Hypothalamus (tissue), 51 donors: ENCODE results near the gene DNAJC15.

Experiments
- DNase-seq, 51 donors: peaks; one replicate each; lab custom pipeline; 2025; lab: John Stamatoyannopoulos, UW

DNAJC15 gene

DNA sequence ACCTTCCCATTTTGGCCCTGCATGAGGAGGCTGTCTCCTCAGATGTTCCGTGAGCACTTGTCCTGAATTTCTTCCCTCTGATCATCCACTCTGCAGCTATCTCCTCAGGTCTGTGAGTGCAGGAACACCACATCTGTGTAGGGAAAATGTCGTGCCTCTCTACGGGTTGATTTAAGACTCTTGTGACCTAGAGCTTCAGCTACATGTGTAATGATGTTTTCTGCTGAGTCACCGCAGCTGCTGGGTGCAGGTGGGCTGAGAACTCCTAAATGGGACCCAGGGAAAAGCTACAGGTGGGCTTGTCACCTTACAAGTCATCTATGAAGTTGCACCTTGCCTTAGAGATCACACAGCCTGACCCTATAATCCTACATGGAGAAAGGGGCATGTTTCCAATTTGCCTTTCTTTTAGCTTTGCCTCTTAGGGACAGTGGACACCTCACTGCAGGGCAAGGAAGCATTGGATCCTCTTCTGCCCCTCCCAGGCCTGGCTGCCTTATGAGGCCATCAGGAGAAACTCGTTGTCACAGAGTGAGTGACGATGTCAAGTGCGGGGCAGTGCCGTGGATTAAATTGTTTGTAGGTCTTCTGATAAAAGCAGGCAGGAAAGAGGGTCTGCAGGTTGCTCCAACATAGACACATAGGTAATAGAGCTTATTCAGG, 122.3 kb downstream of the DNAJC15 start:
- DNase-seq, result no peak

DNA sequence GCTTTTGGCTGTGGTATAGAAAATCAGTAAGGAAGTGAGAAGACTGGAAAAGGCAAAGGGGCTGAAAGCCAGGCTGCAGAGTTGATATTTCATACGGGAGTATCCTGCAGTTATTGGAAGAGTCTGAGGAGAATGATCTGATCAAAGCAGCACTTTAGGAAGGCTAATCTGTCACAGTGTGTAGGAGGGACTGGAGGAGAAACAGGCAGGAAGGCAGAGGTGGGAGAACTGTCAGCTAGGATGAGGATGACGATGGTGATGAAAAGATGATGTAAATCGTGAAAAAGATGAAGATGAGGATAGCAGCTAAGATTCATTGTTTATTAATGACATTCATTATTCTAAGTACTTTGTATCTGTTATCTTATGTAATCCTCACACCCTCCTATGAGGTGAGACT, 123.0 kb downstream of the DNAJC15 start:
- DNase-seq, result no peak

DNA sequence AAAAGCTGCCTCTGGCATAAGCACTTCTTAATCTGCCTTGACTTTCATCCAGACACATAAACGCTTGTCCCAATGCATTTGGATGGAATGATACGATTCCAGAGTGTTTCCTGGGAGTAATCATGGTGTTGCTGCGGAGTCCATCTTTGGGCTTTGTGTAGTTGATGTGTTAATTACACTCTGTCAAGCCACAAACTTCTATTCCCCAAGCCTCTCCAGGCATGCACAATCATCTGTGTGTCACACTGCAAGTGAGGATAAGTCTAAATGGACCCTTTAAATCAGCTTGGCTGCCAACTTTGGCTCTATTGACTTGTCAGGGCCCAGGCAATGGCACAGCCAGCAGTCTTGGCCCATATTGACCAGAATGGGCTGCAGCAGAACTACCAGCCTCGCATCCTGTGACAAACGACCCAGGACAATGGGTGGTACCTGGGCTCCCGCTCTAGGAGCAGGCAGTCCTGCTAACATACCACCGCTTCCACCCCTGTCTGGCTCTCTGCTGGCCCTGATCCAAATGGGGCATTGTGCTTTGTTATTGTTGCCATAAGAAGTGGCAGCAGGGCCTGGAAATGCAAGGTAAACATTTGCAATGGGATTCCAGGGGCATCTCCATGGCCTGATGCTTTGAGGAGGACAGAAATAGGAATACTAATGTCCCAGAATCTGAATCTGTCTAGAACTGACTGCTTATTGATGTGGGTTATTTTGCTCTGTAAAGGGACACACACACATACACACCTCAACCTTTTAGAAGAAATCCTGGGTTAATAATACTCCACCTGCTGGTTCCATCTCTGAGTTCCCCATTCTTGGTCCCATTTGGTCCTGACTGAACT, 127.2 kb downstream of the DNAJC15 start:
- no peak for DNase-seq

DNA sequence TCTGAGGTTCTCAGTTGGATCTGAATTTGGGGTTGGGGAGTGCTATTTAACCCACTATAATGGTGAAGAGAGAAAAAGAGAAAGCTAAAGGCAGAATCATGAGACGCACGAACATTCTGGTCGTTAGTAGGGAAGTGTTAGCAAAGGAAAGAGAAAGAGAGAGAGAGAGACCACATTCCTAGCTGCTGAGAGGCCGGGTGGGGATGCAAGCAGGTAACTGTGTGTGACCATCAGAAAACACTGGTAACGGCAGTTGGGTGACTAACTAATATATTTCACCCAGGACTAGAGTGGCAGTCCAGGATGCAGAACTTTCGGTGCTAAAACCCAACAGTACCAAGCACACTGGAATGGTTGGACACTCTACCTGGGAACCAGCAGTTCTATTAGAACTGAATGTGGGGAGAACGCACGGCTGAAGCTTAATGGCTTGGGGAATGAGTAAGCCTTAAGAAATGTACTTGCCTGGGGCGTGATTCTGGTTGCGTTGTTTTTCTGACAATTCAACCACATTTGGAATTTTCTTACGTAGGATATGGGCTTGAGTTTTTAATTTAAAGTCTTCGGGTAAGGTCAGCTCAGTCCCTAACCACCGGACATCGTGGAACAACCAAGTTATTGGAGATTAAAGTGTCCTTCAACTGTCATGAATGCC, 130.2 kb downstream of the DNAJC15 start:
- no peak for DNase-seq

DNA sequence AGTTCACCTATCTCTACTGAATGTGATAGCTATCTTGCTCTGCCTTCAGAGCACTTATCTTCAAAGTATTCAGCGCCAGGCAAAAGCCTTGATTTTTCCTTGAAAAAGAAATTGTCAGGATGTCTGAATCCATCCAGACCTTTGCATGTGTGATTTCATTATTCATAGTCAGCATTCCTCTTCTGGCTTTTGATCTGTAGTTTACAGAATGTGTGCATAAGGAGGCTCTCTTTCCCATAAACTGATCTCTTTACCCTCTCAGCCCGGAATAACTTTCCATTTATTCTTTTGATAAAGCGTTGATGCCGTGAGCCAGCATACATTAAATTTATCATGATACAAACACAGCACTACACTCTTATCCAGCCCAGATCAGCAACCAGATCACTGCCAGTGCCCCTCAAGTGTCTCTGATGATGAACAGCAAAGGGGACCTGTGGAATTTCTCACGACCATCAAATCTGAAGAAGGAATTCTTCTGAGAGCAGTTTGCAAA, 130.8 kb downstream of the DNAJC15 start:
- no peak for DNase-seq

DNA sequence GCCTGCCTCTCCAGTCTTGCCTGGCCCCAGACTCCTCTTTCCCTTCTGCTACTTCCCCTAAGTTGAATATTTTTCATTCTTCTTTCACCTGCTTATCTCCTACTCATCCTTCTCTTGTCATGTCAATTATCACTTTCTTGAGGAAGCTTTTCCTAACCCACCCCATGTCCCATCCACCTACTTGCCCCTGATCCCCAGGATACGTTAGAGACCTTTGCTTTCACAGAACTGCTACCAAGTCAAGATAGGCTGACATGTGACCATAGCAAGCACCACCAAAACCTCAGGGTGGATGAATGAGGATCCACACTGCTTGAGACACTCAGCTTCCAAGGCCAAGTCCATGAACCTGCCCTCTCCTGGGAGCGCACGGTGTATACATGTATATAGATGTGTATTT, 131.5 kb downstream of the DNAJC15 start:
- no peak for DNase-seq

DNA sequence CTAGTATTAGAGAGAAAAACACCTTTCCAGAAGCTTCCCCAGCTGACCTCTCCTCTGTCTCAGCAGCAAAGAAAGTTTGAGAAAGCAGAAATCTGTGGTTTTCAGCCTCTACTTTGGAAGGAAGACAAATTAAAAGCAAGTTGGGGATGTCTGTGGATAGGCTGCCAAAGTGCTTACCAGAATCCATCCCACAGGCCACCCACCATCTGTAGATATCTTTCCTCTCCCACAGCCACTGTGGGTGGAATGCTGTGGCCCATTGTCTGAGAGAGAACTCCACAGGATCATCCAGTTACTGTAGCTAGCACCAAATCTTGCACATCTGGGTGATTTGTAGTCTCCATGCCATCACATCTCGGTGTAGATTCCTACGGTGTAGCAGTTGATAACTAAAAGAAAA, 133.5 kb downstream of the DNAJC15 start:
- no peak for DNase-seq

DNA sequence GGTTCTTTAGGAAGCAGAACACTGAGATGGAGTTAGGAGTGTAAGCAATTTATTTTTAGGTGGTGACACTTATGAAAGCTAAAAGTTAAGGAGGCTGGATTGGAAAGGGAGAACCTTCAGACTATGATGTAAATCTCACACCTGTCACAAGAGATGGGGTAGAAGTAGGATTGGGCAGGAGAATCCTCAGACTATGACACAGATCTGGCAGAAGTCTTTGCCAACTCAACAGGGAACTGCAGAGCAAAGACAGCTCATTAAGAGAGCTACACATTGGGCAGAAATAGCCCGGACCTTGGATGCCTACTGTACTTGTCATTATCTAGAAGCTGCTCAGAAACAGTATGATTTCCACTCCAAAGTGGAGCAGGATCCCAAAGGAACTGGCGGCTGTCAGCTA, 134.4 kb downstream of the DNAJC15 start:
- no peak for DNase-seq

DNA sequence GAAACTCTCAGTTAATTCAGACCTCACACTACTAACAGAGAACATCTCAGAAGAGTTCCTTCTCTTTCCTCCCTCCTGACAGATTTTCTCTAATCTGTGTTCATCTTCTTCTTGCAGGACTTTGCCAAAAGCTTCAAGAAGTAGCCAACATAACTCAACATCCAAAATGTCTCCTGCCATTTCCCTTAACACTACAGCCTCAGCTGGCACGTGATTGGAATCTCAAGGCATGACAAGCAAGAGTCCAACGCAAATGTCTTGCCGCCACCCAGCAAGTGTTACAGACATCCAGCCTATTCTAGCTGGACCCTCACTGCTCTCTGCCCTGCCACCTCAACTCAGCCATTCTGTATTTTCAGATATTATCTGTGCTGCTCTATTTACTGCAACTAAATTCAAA, 135.1 kb downstream of the DNAJC15 start:
- DNase-seq, result no peak

DNA sequence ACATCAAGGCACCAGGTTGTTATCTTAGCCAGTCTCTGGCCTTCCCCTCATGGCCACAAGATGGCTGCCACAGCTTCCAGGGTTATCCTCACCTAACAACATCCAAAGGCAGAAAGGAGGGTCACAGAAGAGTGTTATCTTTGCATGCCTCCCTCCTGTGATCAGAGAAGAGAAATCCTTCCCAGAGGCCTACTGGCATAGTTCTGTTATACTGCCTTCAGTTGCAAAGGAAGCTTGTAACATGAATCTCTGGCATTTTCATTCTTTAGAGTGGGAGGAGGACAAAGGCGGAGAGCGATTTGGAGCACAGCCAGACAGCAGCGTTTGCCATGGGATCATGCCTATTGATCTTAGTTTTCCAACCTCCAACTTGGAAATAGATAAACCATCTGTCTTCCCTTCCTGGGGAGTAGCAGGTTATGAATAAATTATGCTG, 135.7 kb downstream of the DNAJC15 start:
- no peak for DNase-seq
